HG03060 (cell line): ENCODE data around the gene PLA2G2C.
"Not testable (repeated sequence)": the region's sequence is repeated elsewhere in the genome, so short reads cannot be mapped to it uniquely, and the experiment has no call there.

ENCODE experiments used
- ATAC-seq: cut with Tn5 transposase; IDR thresholded peaks from one replicate; pipeline ENCODE4 v1.9.1; 2021; ENCODE audit warnings: low read depth, moderate number of reproducible peaks; ENCODE audit not compliant: unreplicated experiment

The PLA2G2C gene

GRCh38 chr1:20185834-20186782 lies at the start of gene PLA2G2C, which contains the start of gene UBXN10:
PLA2G2C (minus strand) TSS chr1:20186518; CDS start chr1:20177363, 9,155 bp downstream.
UBXN10 (plus strand) TSS chr1:20186096; CDS start chr1:20190562, 4,466 bp downstream.
- no peak for ATAC-seq

DNA sequence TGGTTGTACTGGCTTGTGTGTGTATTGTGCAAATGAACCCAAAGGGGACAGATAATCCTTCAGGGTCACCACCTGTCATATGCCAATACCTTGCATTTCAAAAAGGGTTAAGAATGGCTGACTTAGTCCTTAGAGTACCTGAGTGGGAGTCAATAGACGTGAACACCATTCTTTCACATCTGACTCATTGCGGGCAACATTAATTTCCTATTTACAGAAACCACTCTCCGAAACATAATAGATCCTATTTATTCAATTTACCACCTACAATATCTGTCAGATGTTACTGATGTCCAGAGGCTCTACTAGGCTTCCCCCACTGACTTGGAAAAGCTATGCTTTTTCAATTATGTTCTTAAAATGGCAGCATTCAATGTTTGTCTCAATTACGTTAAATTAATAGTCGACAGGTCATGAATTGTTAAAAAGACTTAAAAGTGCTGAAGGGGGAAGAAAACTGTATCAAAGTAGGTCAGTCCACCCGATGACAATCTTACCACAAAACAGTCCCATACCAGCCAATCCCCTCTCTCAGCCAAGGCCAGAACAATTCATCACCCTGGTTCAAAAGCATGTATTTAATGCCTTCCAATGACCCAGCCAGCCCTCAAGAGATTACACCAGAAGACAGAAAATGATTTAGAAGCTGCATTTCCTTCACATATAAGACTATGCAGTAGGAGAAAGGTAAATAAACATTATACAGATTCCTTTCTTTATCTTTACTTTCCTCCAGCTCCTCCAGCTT lies 48.6 kb upstream of the PLA2G2C start:
- ATAC-seq: no peak

DNA sequence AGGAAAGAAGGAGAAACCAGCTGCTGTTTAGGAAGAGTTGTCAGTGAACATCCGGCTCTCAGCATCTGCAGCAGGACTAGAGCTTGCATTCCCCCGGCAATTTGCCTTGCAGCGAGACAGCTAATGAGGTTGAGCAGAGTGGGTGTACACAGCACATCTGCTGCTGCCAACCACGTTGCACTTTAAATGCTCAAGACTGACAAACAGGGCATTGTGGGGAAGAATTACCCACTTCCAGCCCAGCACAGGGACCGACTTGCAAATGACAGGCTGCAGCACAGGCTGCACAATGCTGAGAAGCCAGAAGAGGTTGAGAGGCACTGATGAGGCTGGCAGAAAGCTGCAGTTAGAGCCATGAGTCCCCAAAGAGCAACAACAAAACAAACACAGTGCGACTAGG lies 47.5 kb upstream of the PLA2G2C start:
- no peak for ATAC-seq

GRCh38 chr1:20233394-20233793 lies 47.1 kb upstream of the PLA2G2C start:
- no peak for ATAC-seq

- ATAC-seq: not testable (repeated sequence)
These were observed 46.2 kb upstream of the PLA2G2C start for GRCh38 chr1:20232564-20232963.

DNA sequence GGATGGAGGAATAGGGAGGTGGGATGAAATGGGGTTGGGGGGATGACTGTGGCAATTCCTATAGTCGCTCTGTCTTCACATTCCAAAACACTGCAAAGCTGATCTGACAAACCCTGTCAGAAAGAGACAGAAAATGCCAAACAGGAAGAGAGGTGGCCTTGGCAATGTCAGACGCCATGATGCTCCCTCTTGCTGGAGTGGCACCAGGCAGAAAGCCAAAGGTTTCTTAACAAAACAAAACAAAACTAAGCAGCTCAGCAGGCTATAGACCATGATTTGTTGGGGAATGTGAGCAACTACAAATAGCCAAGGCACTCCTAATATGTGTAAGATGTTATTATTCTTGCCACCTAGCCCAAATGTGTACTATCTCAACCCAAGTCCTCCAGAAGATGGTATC lies 42.9 kb upstream of the PLA2G2C start:
- no peak for ATAC-seq

GRCh38 chr1:20228314-20228825 lies 42.1 kb upstream of the PLA2G2C start:
- ATAC-seq: no peak

DNA sequence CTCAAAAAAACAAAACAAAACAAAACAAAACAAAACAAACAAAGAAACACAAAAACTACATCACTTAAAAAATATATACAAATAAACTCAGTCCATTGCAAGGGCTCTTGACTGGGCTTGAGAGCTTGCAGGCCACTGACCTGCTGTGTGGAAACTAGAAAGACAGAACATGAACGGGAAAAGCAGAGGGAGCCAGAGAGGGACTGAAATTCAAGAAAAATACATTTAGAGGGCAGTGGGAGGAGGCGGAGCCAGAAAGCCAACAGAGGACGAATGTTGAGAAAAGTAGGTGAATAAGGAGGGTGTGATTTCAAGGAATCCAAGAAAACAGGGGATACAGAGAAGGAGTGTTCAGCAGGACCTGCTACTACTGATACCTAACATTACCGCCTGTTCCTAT lies 41.4 kb upstream of the PLA2G2C start:
- no peak for ATAC-seq

DNA sequence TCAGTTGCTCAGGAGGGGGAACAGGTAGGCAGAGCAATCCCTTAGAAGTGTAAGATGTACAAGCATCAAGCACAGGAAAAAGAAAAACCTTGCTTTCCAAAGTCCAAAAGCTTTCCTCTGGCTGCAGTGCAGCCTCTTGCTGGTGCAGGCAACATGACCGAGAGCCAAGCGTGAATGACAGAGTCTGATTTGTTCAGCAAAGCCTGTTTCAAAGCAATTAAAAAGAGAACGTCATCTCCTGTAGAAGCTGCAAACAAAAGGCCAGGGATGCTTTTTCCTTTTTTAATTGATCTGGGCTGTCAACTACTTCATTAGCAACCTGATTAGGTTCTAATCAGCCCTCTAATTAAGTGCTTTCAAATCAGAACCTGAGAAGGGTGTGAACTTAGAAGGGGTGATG lies 38.2 kb upstream of the PLA2G2C start:
- no peak for ATAC-seq

DNA sequence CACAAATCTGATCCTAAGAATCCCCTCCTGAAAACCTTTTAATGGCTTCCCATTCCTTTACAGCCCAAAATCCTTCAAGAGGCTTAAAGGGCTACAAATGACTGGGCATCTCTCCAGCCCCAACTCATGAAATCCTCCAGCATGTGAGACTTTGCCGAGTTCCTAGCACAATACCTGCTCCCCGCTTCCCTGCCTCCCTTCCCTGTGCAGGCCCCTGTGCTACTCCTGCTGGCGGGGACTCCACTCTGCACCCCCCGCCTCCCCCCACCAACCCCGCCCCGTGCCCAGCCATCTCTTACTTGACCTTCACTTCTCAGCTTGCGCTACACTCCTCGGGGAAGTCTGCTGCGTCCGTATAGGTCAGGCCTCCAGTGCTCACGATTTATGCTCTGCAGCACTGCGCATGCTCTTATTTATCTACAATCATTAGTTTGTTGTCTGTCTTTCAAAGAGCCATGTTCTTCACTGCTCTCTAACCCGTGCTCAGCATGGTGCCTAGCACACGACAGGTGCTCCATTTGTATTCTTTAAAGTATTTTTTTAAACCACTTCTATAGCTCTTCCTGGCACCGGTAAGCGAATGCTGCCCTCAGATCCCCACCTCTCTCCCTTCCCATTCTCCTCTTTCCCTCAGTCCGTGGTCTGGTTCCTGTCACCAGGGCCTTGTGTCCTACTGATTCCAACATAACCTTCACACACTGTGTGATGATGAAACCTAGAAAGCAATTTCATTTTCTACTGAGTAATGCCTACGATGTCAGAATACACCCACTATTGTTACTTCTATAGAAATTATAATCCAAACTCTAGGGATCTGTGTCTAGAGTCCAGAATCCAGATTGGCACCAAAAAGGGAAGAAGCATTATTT lies 37.5 kb upstream of the PLA2G2C start:
- ATAC-seq: no peak

DNA sequence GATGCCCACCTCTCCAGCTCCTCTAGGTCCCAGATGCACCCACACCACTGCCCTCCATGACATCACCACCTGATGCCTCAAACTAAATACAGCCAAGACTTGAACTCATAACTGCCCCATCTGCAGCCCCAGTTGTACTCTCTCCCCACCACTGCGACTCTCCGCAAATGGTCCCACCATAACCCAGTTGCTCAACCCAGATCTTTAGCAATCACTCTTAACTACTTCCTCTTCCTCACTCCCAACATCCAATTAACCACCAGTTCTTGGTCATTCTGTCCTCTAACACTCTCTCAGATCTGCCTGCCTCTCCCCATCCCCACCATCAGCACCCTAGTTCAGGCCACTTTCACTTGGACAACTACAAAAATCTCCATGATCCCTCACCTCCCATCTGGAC lies 36.8 kb upstream of the PLA2G2C start:
- no peak for ATAC-seq

- no peak for ATAC-seq
These were observed 33.7 kb upstream of the PLA2G2C start for GRCh38 chr1:20220036-20220435.

DNA sequence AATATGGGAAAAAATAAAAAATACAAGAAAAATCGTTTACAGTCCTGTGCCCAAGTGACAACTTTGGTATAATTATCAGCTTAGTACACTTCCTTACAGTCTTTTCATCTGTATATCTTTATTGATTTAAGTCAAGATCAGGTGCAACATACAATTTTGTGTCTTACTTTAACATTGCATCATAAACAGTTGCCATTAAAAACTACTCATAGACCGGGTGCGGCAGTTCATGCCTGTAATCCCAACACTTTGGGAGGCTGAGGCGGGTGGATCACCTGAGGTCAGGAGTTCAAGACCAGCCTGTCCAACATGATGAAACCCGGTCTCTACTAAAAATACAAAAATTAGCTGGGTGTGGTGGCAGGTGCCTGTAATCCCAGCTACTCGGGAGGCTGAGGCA lies 32.7 kb upstream of the PLA2G2C start:
- not testable (repeated sequence) for ATAC-seq

- ATAC-seq: no peak
These were observed 30.3 kb upstream of the PLA2G2C start for GRCh38 chr1:20216574-20216973.

- no peak for ATAC-seq
These were observed 29.4 kb upstream of the PLA2G2C start for GRCh38 chr1:20215716-20216115.

DNA sequence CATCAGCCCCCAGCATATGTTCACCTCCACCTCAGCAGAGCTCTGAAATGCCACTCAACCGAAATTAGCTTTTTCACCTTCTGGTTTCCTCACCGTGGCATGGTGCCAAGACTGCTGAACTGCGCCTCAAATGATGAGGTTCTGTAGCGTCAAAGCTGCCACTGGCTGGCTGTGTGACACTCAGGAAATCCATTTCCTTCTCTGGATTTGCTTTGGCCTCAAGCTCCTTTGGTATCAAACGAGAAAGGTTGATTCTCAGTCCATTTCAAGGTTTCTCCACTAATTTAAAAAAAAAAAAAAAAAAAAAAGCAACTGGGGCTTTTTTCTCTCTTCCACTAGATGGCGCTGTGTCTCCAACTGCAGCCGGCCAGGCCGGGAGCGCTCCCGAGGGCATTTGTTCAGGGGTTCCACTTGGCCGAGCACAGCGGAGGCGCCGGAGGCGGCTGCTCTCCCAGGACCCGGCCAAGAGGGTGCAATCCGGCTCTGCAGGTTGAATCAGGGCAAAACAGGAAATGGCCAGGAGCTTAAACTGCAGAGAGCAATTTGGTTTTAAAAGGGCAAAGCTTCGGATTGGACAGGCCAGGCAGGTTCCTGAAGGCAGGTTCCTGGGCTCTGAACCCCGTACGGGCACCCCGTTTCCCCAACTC lies 26.5 kb upstream of the PLA2G2C start:
- no peak for ATAC-seq

- no peak for ATAC-seq
These were observed 25.9 kb upstream of the PLA2G2C start for GRCh38 chr1:20212085-20212684.

DNA sequence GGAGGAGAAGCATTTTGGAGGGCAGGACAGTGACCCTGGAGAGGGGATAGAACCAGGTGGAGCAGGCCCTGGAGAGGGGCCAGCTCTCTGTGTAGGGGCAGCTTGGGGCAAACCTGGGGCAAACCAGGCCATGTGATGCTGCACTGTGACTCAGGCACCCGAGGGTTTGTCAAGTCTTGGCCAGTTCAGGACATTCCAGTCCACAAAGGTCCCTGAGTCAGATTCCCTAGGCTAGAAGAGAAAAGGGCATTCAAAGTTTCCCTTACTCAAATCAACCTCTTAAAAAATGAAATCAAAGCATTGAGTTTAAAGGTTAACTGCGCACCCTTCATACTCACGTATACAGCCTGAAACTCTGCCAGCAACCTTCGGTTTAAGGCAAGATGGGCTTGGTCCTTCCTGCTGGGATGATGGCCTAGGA lies 25.2 kb upstream of the PLA2G2C start:
- no peak for ATAC-seq

GRCh38 chr1:20210736-20211460 lies 24.6 kb upstream of the PLA2G2C start:
- no peak for ATAC-seq
